ENCODE data around the gene ADCY3. TPM values are rescaled to one million over a fixed set of nuclear protein-coding genes. Genes with fewer than 3 reads are reported as not detected.

The ADCY3 gene
- total RNA-seq, 2 experiments from 2014 or later: 28.1 to 31.4 TPM

GRCh38 chr2:24814516-24814915 is 105.5 kb downstream of the ADCY3 start:
- H3K9me3 ChIP-seq (ENCODE audit: control insufficient read depth in 1 of 2, insufficient read depth in 1 of 2, low read length in 2 of 2): no peaks in the 10 kb centered on the region
- H3K27ac ChIP-seq (ENCODE audit: low read depth in 1 of 2, low read length in 2 of 2): no peak overlapping the region
- POLR2A ChIA-PET: interaction anchor here (1.3 kb wide), 1 partner anchor 13 kb away, joined by 3 read pairs; no protein-coding TSS in a partner anchor
- no peak for TF ChIP-seq CTCF (IDR thresholded peaks at IDR 0.05)
- CTCF ChIA-PET: no interaction called here
- Mint-ChIP-seq H3K27ac (no peak overlapping the region), H3K27me3 (no peaks in the 10 kb centered on the region), H3K4me3 (no peak overlapping the region), H3K4me1 (ENCODE audit: low read depth) (no peaks in the 10 kb centered on the region), H3K9me3 (no peaks in the 10 kb centered on the region), H3K36me3 (ENCODE audit: low read depth) (peaks cover 46% of the 10 kb centered on the region)
- ATAC-seq (ENCODE audit: poor library complexity) (no peak), DNase-seq (no peak)
- H3K36me3 ChIP-seq (ENCODE audit: insufficient read depth, low read length): peaks cover 27% of the 10 kb centered on the region
- intact Hi-C loops (cut with DNase I, micrococcal nuclease): no loop called here
- no peaks in the 10 kb centered on the region for H3K27me3 ChIP-seq (ENCODE audit: control insufficient read depth in 1 of 2, insufficient read depth in 2 of 2, low read length in 2 of 2)
- H3K4me1 ChIP-seq (ENCODE audit: insufficient read depth, low read length): no peaks in the 10 kb centered on the region
- H3K4me3 ChIP-seq (ENCODE audit: low read length): no peak overlapping the region

- Mint-ChIP-seq H3K9me3 (no peaks in the 10 kb centered on the region), H3K27ac (no peak overlapping the region), H3K36me3 (ENCODE audit: low read depth) (peaks cover 42% of the 10 kb centered on the region), H3K4me3 (no peak overlapping the region), H3K4me1 (ENCODE audit: low read depth) (peaks cover 7% of the 10 kb centered on the region), H3K27me3 (no peaks in the 10 kb centered on the region)
- no peaks in the 10 kb centered on the region for H3K9me3 ChIP-seq (ENCODE audit: control insufficient read depth in 1 of 2, insufficient read depth in 1 of 2, low read length in 2 of 2)
- DNase-seq (no peak), ATAC-seq (ENCODE audit: poor library complexity) (no peak)
- intact Hi-C loops (cut with DNase I, micrococcal nuclease): no loop called here
- H3K27me3 ChIP-seq (ENCODE audit: control insufficient read depth in 1 of 2, insufficient read depth in 2 of 2, low read length in 2 of 2): no peaks in the 10 kb centered on the region
- H3K4me3 ChIP-seq (ENCODE audit: low read length): no peak overlapping the region
- H3K27ac ChIP-seq (ENCODE audit: low read depth in 1 of 2, low read length in 2 of 2): no peak overlapping the region
- POLR2A ChIA-PET: no interaction called here
- CTCF ChIA-PET: interaction anchor here (0.6 kb wide), 1 partner anchor 542 kb away, joined by 3 read pairs; no protein-coding TSS in a partner anchor
- peaks cover 22% of the 10 kb centered on the region for H3K36me3 ChIP-seq (ENCODE audit: insufficient read depth, low read length)
- no peaks in the 10 kb centered on the region for H3K4me1 ChIP-seq (ENCODE audit: insufficient read depth, low read length)
- TF ChIP-seq CTCF (IDR thresholded peaks at IDR 0.05): no peak
These were observed 106.3 kb downstream of the ADCY3 start for GRCh38 chr2:24813691-24814137.

- H3K27me3 ChIP-seq (ENCODE audit: control insufficient read depth in 1 of 2, insufficient read depth in 2 of 2, low read length in 2 of 2): no peaks in the 10 kb centered on the region
- H3K9me3 ChIP-seq (ENCODE audit: control insufficient read depth in 1 of 2, insufficient read depth in 1 of 2, low read length in 2 of 2): peaks cover 0 to 7% of the 10 kb centered on the region in 2 experiments
- POLR2A ChIA-PET: interaction anchor here (1.2 kb wide), 1 partner anchor 17 kb away, joined by 3 read pairs; no protein-coding TSS in a partner anchor
- peaks cover under 1% of the 10 kb centered on the region for H3K36me3 ChIP-seq (ENCODE audit: insufficient read depth, low read length)
- no peaks in the 10 kb centered on the region for H3K4me1 ChIP-seq (ENCODE audit: insufficient read depth, low read length)
- DNase-seq (no peak), ATAC-seq (ENCODE audit: poor library complexity) (no peak)
- Mint-ChIP-seq H3K9me3 (no peaks in the 10 kb centered on the region), H3K27ac (peak overlapping the region; percentile 49), H3K4me3 (no peak overlapping the region), H3K4me1 (ENCODE audit: low read depth) (peaks cover 16% of the 10 kb centered on the region), H3K27me3 (no peaks in the 10 kb centered on the region), H3K36me3 (ENCODE audit: low read depth) (peaks cover 27% of the 10 kb centered on the region)
- H3K27ac ChIP-seq (ENCODE audit: low read depth in 1 of 2, low read length in 2 of 2): no peak overlapping the region
- H3K4me3 ChIP-seq (ENCODE audit: low read length): peak overlapping the region; percentile 6
- CTCF ChIA-PET: no interaction called here
- no peak for TF ChIP-seq CTCF (IDR thresholded peaks at IDR 0.05)
- intact Hi-C loops (cut with DNase I, micrococcal nuclease): no loop called here
These were observed 110.6 kb downstream of the ADCY3 start for GRCh38 chr2:24809316-24810007.
